SK-N-SH (cell line): Measurements from ENCODE around the gene TSHR. TPM values are rescaled to one million over a fixed set of nuclear protein-coding genes. Genes with fewer than 3 reads are reported as not detected.

ENCODE experiments used
- CTCF ChIA-PET: fragments of 300-600, 350-600 bp; formaldehyde crosslinking; extraction: SDS; loops from one replicate; lab custom pipeline; 2021; lab: Yijun Ruan, JAX
- POLR2A ChIA-PET: fragments of 350-600 bp; sonication (Branson Sonifier 250); formaldehyde crosslinking; extraction: SDS; loops from one replicate; lab custom pipeline; 2020; ENCODE audit warnings: antibody characterized with exemption, inconsistent platforms; lab: Yijun Ruan, JAX
- DNase-seq: peaks from one replicate; pipeline ENCODE4 v3.0.0; 2012
- H2AFZ ChIP-seq: fragments of 200-600 bp; sonication (generic); 2 replicates; pipeline ENCODE4 v1.8.1; 2016; ENCODE audit warnings: antibody characterized with exemption, mild to moderate bottlenecking, low read depth
- H3F3A ChIP-seq: fragments of 200-600 bp; sonication (generic); replicated peaks from 2 replicates; pipeline ENCODE3; 2016; ENCODE audit warnings: antibody characterized with exemption, mild to moderate bottlenecking; ENCODE audit not compliant: insufficient read depth
- H3K27ac ChIP-seq, 2 experiments: fragments of 200-500 bp in 1 of 2; fragments of 200-600 bp in 1 of 2; sonication (Bioruptor generic) in 1 of 2; sonication (generic), shearing (Covaris generic) in 1 of 2; 2 replicates each; pipeline versions ENCODE4 v1.5.1 to v1.6.1; 2014 to 2016; ENCODE audit warnings: low read depth in 2 of 2, inconsistent platforms in 1 of 2, low read length in 1 of 2, mild to moderate bottlenecking in 1 of 2, mixed read lengths in 1 of 2
- H3K27me3 ChIP-seq: fragments of 200-600 bp; sonication (generic), shearing (Covaris generic); 2 replicates; pipeline ENCODE4 v1.6.1; 2016; ENCODE audit warnings: mixed run types; ENCODE audit not compliant: insufficient read depth
- H3K36me3 ChIP-seq, 2 experiments: fragments of 200-500 bp in 1 of 2; fragments of 200-600 bp in 1 of 2; sonication (Bioruptor generic) in 1 of 2; sonication (generic) in 1 of 2; replicated peaks in 1 of 2; 2 replicates each; pipeline versions ENCODE3 to v1.5.1; 2014 to 2016; ENCODE audit warnings: low read length in 1 of 2, mild to moderate bottlenecking in 1 of 2; ENCODE audit not compliant: insufficient read depth in 2 of 2, control insufficient read depth in 1 of 2
- H3K4me1 ChIP-seq, 2 experiments: fragments of 200-500 bp in 1 of 2; fragments of 200-600 bp in 1 of 2; sonication (Bioruptor generic) in 1 of 2; sonication (generic), shearing (Covaris generic) in 1 of 2; 2 replicates each; pipeline versions ENCODE4 v1.5.1 to v1.6.1; 2014 to 2016; ENCODE audit warnings: low read depth in 1 of 2, low read length in 1 of 2, mixed run types in 1 of 2; ENCODE audit not compliant: insufficient read depth in 2 of 2, control insufficient read depth in 1 of 2
- H3K4me2 ChIP-seq: fragments of 200-600 bp; sonication (generic), shearing (Covaris generic); 2 replicates; pipeline ENCODE4 v1.6.1; 2017; ENCODE audit warnings: mixed run types
- H3K4me3 ChIP-seq, 2 experiments: fragments of 200-500 bp in 1 of 2; fragments of 200-600 bp in 1 of 2; sonication (Bioruptor generic) in 1 of 2; sonication (generic), shearing (Covaris generic) in 1 of 2; 2 replicates each; pipeline versions ENCODE4 v1.5.1 to v1.8.1; 2014 to 2016; ENCODE audit warnings: low read depth in 2 of 2, inconsistent platforms in 1 of 2, low read length in 1 of 2, mild to moderate bottlenecking in 1 of 2, mixed read lengths in 1 of 2, moderate library complexity in 1 of 2
- H3K79me2 ChIP-seq: fragments of 200-600 bp; sonication (generic); 2 replicates; pipeline ENCODE4 v1.8.1; 2017; ENCODE audit warnings: mild to moderate bottlenecking; ENCODE audit not compliant: insufficient read depth
- H3K9ac ChIP-seq: fragments of 200-600 bp; sonication (generic); 2 replicates; pipeline ENCODE4 v1.6.1; 2017; ENCODE audit warnings: mixed run types
- H3K9me2 ChIP-seq: fragments of 200-600 bp; sonication (generic); 2 replicates; pipeline ENCODE4 v1.6.1; 2017; ENCODE audit warnings: mixed run types
- H3K9me3 ChIP-seq: fragments of 200-600 bp; sonication (generic); 2 replicates; pipeline ENCODE4 v1.6.1; 2017; ENCODE audit warnings: mixed run types, mild to moderate bottlenecking, moderate library complexity
- H4K20me1 ChIP-seq: fragments of 200-600 bp; sonication (generic); 2 replicates; pipeline ENCODE4 v1.6.1; 2017; ENCODE audit warnings: mild to moderate bottlenecking, mixed run types; ENCODE audit not compliant: insufficient read depth
- EZH2phosphoT487 ChIP-seq: fragments of 200-600 bp; sonication (generic); IDR thresholded peaks from 2 replicates; pipeline ENCODE4 v1.6.1; 2017; ENCODE audit warnings: low read depth, mixed run types, mild to moderate bottlenecking, antibody characterized with exemption, moderate library complexity, borderline replicate concordance
- FOSL2 ChIP-seq: IDR thresholded peaks from 2 replicates; pipeline ENCODE4 v1.4.0; 2012; ENCODE audit warnings: low read depth, mild to moderate bottlenecking, moderate library complexity, borderline replicate concordance
- FOXJ3 ChIP-seq: sonication (generic); formaldehyde crosslinking; IDR thresholded peaks from 2 replicates; pipeline ENCODE4 v1.5.1; 2020; ENCODE audit warnings: mild to moderate bottlenecking, missing genetic modification reagents
- FOXM1 ChIP-seq: IDR thresholded peaks from 2 replicates; pipeline ENCODE4 v1.4.0; 2012; ENCODE audit warnings: low read depth, mild to moderate bottlenecking
- GABPA ChIP-seq: IDR thresholded peaks from 2 replicates; pipeline ENCODE4 v1.4.0; 2012; ENCODE audit warnings: low read depth, mild to moderate bottlenecking
- GATA2 ChIP-seq: sonication (generic); formaldehyde crosslinking; IDR thresholded peaks from 2 replicates; pipeline ENCODE4 v1.5.0; 2020; ENCODE audit warnings: mild to moderate bottlenecking, missing genetic modification reagents
- JUND ChIP-seq: IDR thresholded peaks from 2 replicates; pipeline ENCODE4 v1.4.0; 2012
- MEF2A ChIP-seq: IDR thresholded peaks from 2 replicates; pipeline ENCODE4 v1.4.0; 2012; ENCODE audit warnings: low read depth, borderline replicate concordance
- NFIC ChIP-seq: IDR thresholded peaks from 2 replicates; pipeline ENCODE4 v1.4.0; 2012; ENCODE audit warnings: borderline replicate concordance
- RFX5 ChIP-seq: IDR thresholded peaks from 2 replicates; pipeline ENCODE4 v1.6.1; 2012; ENCODE audit warnings: mild to moderate bottlenecking, improper control_type of control experiment, low read length
- SMC3 ChIP-seq: IDR thresholded peaks from 2 replicates; pipeline ENCODE4 v1.6.1; 2012; ENCODE audit warnings: low read depth, low read length, improper control_type of control experiment
- TAF1 ChIP-seq: IDR thresholded peaks from 2 replicates; pipeline ENCODE4 v1.6.1; 2012; ENCODE audit warnings: low read depth, mild to moderate bottlenecking, low read length, moderate library complexity, borderline replicate concordance
- WGBS: methylation state at CpG from one replicate; pipeline ENCODE4 v1.1.6; 2017; ENCODE audit warnings: low lambda C conversion rate; 5-methylcytosine and 5-hydroxymethylcytosine counted together
- polyA plus RNA-seq, 3 experiments: library from polyadenylated mRNA; depleted of rRNA; stranded (reverse); fragments of >200 nt; gene quantifications; 2 replicates each; pipeline ENCODE4 v1.2.3, GENCODE V29; 2012
- TF ChIP-seq, protein P1 (sequence below): fragments of 150-350 bp; IDR thresholded peaks from 2 replicates; pipeline ENCODE4 v1.6.1; 2017; ENCODE audit warnings: antibody characterized with exemption, low read length, low read depth, borderline replicate concordance
- TF ChIP-seq, protein P2 (sequence below): IDR thresholded peaks from 2 replicates; pipeline ENCODE4 v1.4.0; 2012; ENCODE audit warnings: low read depth
- TF ChIP-seq, protein P3 (sequence below): IDR thresholded peaks from 2 replicates; pipeline ENCODE4 v1.6.1; 2012; ENCODE audit warnings: mild to moderate bottlenecking, low read depth, low read length, moderate library complexity
- TF ChIP-seq, protein P4 (sequence below): IDR thresholded peaks from 2 replicates; pipeline ENCODE4 v1.4.0; 2012; ENCODE audit warnings: low read depth, borderline replicate concordance
- TF ChIP-seq, protein P5 (sequence below): fragments of 200-600 bp; sonication (generic); IDR thresholded peaks from 2 replicates; pipeline ENCODE4 v1.6.1; 2017; ENCODE audit warnings: antibody characterized with exemption, mild to moderate bottlenecking, moderate library complexity
- TF ChIP-seq, protein P6 (sequence below): IDR thresholded peaks from 2 replicates; pipeline ENCODE4 v1.4.0; 2012; ENCODE audit warnings: low read depth, borderline replicate concordance

TSHR gene
- polyA plus RNA-seq, 1 of the 3 experiments (the other 2 are of a cell fraction): not detected

DNA sequence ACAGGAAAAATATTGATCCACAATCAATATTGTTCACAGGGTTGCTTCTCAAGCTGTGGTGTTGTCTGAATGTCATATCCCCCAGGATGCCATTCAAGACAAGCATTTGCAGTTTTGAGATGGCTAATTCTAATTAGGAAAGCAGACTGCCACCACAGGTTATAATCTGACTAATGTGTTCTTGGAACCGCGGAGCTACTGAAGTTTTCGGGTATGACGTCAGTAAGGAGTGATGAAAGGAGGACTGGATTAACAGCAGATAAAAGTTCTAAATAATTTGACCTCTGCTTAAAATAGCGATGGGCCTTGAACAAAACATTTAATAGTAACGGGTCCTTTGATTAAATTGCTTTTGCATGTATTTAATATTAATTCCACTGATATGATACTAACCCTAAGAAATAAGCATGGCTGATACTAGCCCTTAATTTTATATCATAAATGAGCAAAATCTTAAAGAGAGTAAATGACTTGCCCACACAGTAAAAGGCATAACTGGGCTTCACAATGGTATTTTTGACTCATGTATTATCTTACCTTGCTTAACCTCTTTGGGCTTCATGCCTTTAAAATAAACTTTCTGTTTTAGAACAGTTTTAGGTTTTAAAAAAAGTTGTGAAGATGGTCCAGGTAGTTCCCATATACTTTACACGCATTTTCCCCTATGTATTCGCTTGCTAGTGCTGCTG is 50.3 kb downstream of the TSHR start:
- no peak overlapping the region for H3K9ac ChIP-seq
- ChIA-PET CTCF (no interaction called here), POLR2A (no interaction called here)
- no peaks in the 10 kb centered on the region for H3K27me3 ChIP-seq
- no peaks in the 10 kb centered on the region for H3K4me1 ChIP-seq
- no peak for DNase-seq
- TF ChIP-seq RFX5: no peak
- no peak for TF ChIP-seq JUND
- TF ChIP-seq GATA2 (CRISPR knock-in tag): no peak
- TF ChIP-seq EZH2phosphoT487: no peak
- TF ChIP-seq, protein P1, sequence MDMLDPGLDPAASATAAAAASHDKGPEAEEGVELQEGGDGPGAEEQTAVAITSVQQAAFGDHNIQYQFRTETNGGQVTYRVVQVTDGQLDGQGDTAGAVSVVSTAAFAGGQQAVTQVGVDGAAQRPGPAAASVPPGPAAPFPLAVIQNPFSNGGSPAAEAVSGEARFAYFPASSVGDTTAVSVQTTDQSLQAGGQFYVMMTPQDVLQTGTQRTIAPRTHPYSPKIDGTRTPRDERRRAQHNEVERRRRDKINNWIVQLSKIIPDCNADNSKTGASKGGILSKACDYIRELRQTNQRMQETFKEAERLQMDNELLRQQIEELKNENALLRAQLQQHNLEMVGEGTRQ: no peak
- TF ChIP-seq MEF2A: no peak
- TF ChIP-seq, protein P2, sequence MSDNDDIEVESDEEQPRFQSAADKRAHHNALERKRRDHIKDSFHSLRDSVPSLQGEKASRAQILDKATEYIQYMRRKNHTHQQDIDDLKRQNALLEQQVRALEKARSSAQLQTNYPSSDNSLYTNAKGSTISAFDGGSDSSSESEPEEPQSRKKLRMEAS: no peak
- TF ChIP-seq FOXJ3 (CRISPR knock-in tag): no peak
- TF ChIP-seq, protein P3, sequence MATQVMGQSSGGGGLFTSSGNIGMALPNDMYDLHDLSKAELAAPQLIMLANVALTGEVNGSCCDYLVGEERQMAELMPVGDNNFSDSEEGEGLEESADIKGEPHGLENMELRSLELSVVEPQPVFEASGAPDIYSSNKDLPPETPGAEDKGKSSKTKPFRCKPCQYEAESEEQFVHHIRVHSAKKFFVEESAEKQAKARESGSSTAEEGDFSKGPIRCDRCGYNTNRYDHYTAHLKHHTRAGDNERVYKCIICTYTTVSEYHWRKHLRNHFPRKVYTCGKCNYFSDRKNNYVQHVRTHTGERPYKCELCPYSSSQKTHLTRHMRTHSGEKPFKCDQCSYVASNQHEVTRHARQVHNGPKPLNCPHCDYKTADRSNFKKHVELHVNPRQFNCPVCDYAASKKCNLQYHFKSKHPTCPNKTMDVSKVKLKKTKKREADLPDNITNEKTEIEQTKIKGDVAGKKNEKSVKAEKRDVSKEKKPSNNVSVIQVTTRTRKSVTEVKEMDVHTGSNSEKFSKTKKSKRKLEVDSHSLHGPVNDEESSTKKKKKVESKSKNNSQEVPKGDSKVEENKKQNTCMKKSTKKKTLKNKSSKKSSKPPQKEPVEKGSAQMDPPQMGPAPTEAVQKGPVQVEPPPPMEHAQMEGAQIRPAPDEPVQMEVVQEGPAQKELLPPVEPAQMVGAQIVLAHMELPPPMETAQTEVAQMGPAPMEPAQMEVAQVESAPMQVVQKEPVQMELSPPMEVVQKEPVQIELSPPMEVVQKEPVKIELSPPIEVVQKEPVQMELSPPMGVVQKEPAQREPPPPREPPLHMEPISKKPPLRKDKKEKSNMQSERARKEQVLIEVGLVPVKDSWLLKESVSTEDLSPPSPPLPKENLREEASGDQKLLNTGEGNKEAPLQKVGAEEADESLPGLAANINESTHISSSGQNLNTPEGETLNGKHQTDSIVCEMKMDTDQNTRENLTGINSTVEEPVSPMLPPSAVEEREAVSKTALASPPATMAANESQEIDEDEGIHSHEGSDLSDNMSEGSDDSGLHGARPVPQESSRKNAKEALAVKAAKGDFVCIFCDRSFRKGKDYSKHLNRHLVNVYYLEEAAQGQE: no peak
- TF ChIP-seq FOSL2: no peak
- no peak for TF ChIP-seq TAF1
- no peak for TF ChIP-seq SMC3
- TF ChIP-seq, protein P4, sequence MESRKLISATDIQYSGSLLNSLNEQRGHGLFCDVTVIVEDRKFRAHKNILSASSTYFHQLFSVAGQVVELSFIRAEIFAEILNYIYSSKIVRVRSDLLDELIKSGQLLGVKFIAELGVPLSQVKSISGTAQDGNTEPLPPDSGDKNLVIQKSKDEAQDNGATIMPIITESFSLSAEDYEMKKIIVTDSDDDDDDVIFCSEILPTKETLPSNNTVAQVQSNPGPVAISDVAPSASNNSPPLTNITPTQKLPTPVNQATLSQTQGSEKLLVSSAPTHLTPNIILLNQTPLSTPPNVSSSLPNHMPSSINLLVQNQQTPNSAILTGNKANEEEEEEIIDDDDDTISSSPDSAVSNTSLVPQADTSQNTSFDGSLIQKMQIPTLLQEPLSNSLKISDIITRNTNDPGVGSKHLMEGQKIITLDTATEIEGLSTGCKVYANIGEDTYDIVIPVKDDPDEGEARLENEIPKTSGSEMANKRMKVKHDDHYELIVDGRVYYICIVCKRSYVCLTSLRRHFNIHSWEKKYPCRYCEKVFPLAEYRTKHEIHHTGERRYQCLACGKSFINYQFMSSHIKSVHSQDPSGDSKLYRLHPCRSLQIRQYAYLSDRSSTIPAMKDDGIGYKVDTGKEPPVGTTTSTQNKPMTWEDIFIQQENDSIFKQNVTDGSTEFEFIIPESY: no peak
- TF ChIP-seq FOXM1: no peak
- TF ChIP-seq, protein P5, sequence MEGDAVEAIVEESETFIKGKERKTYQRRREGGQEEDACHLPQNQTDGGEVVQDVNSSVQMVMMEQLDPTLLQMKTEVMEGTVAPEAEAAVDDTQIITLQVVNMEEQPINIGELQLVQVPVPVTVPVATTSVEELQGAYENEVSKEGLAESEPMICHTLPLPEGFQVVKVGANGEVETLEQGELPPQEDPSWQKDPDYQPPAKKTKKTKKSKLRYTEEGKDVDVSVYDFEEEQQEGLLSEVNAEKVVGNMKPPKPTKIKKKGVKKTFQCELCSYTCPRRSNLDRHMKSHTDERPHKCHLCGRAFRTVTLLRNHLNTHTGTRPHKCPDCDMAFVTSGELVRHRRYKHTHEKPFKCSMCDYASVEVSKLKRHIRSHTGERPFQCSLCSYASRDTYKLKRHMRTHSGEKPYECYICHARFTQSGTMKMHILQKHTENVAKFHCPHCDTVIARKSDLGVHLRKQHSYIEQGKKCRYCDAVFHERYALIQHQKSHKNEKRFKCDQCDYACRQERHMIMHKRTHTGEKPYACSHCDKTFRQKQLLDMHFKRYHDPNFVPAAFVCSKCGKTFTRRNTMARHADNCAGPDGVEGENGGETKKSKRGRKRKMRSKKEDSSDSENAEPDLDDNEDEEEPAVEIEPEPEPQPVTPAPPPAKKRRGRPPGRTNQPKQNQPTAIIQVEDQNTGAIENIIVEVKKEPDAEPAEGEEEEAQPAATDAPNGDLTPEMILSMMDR: no peak
- TF ChIP-seq, protein P6, sequence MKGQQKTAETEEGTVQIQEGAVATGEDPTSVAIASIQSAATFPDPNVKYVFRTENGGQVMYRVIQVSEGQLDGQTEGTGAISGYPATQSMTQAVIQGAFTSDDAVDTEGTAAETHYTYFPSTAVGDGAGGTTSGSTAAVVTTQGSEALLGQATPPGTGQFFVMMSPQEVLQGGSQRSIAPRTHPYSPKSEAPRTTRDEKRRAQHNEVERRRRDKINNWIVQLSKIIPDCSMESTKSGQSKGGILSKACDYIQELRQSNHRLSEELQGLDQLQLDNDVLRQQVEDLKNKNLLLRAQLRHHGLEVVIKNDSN: no peak
- TF ChIP-seq NFIC: no peak
- no peak for TF ChIP-seq GABPA
- no peaks in the 10 kb centered on the region for H3K79me2 ChIP-seq
- H4K20me1 ChIP-seq: no peaks in the 10 kb centered on the region
- 42% methylated on average over 8 of the region's 8 CpGs for WGBS
- H3K4me3 ChIP-seq: no peak overlapping the region
- H3K27ac ChIP-seq: no peak overlapping the region
- no peaks in the 10 kb centered on the region for H3F3A ChIP-seq
- H3K9me2 ChIP-seq: no peaks in the 10 kb centered on the region
- no peak overlapping the region for H2AFZ ChIP-seq
- H3K36me3 ChIP-seq: no peaks in the 10 kb centered on the region
- H3K4me2 ChIP-seq: no peak overlapping the region
- no peaks in the 10 kb centered on the region for H3K9me3 ChIP-seq
